NOMO-1 (cell line): Measurements from ENCODE around the gene PTPN18.

Source experiments
- DNase-seq, 2 experiments: peaks; one replicate each; lab custom pipeline; 2025; ENCODE audit not compliant: unreplicated experiment in 2 of 2; lab: John Stamatoyannopoulos, UW

PTPN18 gene

GRCh38 chr2:130363479-130363878, 7.6 kb downstream of the PTPN18 start:
- DNase-seq = no peak

- DNase-seq = no peak
Observed at GRCh38 chr2:130365075-130365474, 9.2 kb downstream of the PTPN18 start.

- no peak for DNase-seq
Observed at GRCh38 chr2:130365963-130366362, 10.1 kb downstream of the PTPN18 start.

- no peak for DNase-seq
Observed at GRCh38 chr2:130366720-130367119, 10.9 kb downstream of the PTPN18 start.

- DNase-seq = no peak
Observed at GRCh38 chr2:130368786-130369185, 12.9 kb downstream of the PTPN18 start.

- peak in 1 of 2 experiments; percentile 25 for DNase-seq
Observed at GRCh38 chr2:130369311-130369964, 13.6 kb downstream of the PTPN18 start.

- DNase-seq = no peak
Observed at GRCh38 chr2:130369965-130370341, 14.1 kb downstream of the PTPN18 start.

GRCh38 chr2:130370490-130370889, 14.6 kb downstream of the PTPN18 start:
- DNase-seq = no peak

GRCh38 chr2:130371723-130372054, 15.8 kb downstream of the PTPN18 start:
- DNase-seq = peak; percentile 78 to 83

GRCh38 chr2:130372055-130372832, 16.4 kb downstream of the PTPN18 start:
- peak; percentile 83 to 85 for DNase-seq

GRCh38 chr2:130372833-130373807, 17.3 kb downstream of the PTPN18 start:
- no peak for DNase-seq

GRCh38 chr2:130373808-130374365, 18.0 kb downstream of the PTPN18 start:
- no peak for DNase-seq

GRCh38 chr2:130374587-130375290, 18.9 kb downstream of the PTPN18 start:
- no peak for DNase-seq

- DNase-seq = no peak
Observed at GRCh38 chr2:130375291-130376266, 19.7 kb downstream of the PTPN18 start.

GRCh38 chr2:130376433-130377293, 20.8 kb downstream of the PTPN18 start:
- peak in 1 of 2 experiments; percentile 33 for DNase-seq

GRCh38 chr2:130377491-130377890, 21.6 kb downstream of the PTPN18 start:
- no peak for DNase-seq

- no peak for DNase-seq
Observed at GRCh38 chr2:130378206-130378897, 22.5 kb downstream of the PTPN18 start.

GRCh38 chr2:130378898-130379214, 23.0 kb downstream of the PTPN18 start:
- no peak for DNase-seq
